HG03378 (cell line): ENCODE measurements around the gene LDB3.

Source experiments
- ATAC-seq: cut with Tn5 transposase; IDR thresholded peaks from one replicate; pipeline ENCODE4 v1.9.1; 2021; ENCODE audit warnings: mild to moderate bottlenecking, moderate library complexity; ENCODE audit not compliant: unreplicated experiment

LDB3 gene

GRCh38 chr10:86756511-86757112 lies 88.3 kb downstream of the LDB3 start, which contains the start of gene BMPR1A:
TSS of gene BMPR1A (plus strand) at chr10:86756619. CDS start at chr10:86876019, 119,400 bp downstream.
- no peak for ATAC-seq

GRCh38 chr10:86757113-86757972 lies 89.0 kb downstream of the LDB3 start:
- no peak for ATAC-seq

GRCh38 chr10:86758189-86759072 lies 90.1 kb downstream of the LDB3 start:
- no peak for ATAC-seq

DNA sequence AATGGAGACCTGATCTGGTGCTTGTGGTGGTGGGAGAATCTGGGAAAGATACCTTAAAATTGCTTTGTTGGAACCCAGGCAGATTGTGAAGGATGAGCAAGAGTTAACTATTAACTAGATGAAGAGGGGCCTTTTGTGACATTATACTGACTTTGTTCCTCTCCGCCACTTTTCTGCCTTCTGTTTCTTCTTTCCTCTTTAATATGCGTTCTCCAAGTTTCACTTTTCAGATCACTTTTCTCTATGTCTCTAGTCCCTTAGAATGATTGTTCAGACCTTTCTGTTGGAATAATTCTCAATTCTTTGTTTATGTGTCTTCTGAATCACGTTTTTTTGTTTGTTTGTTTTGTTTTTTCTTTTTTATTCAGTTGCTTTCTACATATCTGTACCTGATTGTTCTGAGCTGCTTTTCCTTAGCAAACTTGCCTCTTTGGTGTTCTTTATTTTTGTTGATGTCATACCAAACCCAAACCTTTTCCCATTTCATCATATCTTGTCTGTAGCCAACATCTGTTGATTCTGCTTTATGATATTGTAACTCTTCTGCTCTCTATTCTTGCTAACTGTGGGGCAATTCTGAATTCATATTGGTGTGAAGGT lies 90.9 kb downstream of the LDB3 start:
- ATAC-seq = no peak

DNA sequence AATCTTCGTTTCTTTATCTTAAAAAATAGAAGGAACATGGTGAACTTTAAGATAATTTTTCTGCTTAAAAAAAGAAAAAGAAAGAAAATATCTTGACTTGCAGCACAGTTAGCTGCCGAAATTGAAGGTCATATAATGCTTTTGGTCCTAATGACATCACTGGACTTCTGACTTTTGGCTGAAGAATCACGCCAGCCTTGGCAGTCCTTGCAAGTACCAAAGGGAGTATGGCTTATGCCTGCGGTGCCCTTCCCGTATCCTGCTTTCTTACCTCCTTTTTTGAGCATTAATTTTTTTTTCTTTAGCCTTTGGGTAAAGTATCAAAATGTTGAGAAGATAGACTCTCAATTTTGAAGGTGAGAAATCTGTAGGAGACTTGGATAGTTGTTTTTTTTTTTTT lies 95.1 kb downstream of the LDB3 start:
- ATAC-seq = no peak

DNA sequence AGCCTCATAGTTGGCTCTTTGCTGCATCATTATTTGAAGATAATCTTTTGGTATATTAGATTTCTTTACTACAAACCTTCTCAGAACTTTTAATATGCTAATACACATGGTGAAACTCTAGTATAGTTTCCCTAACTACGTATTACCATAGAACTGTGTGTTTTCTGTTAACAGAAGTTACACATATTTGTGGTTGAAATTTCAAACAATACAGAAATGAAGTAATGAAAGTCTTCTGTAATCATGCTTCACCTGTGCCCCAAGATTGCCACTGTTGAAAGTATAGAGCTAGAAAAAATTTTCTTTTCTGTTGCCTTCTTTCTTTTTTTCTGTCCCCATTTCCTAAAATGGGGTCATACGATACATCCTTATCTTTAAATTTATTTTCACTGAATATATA lies 97.2 kb downstream of the LDB3 start:
- ATAC-seq = no peak

DNA sequence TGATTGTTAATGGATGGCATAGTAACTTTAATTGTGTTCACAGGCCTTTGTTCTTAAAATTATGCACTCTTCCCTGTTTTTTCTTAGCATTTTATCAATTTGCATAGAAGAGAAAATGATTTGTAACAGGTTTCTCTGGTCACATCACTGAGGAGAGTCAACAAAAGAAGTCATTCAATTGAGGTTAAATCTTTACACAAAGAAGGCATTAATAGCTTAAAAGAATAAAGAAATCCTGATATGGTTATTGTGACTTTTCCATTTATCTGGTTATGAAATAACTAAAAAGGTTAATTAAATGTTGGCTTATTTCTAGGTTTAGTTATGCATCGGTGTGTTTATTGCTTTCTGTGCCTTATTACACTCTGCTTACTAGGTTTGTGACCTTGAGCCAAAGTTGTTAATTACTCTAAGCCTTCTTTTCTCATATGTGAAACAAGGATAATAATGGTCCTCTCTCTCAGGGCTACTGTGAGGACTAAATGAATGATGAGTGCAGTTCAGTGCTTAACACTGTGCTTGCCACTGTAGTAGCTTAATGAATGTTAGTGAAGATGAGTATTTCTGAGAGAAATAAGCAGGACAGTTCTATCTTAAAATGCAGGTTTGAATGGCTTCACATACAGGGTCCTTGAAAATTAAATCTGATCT lies 100.2 kb downstream of the LDB3 start:
- ATAC-seq = no peak

DNA sequence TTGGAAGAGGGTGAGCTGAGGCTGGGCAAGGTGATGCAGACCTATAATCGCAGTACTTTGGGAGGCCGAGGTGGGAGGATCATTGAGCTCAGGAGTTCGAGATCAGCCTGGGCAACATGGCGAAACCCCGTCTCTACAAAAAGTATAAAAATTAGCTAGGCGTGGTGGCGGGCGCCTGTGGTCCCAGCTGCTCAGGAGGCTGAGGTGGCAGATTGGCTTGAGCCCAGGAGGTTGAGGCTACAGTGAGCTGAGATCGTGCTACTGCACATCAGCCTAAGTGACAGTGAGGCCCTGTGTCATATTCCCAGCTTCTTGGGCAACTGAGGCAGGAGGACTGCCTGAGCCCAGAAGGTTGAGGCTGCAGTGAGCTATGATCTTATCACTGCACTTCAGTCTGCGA lies 101.7 kb downstream of the LDB3 start:
- no peak for ATAC-seq

GRCh38 chr10:86770412-86770960 lies 102.2 kb downstream of the LDB3 start:
- no peak for ATAC-seq

- no peak for ATAC-seq
Observed at GRCh38 chr10:86773498-86773897, 105.2 kb downstream of the LDB3 start.

GRCh38 chr10:86775056-86775869 lies 107.0 kb downstream of the LDB3 start:
- peak; percentile 81 for ATAC-seq

DNA sequence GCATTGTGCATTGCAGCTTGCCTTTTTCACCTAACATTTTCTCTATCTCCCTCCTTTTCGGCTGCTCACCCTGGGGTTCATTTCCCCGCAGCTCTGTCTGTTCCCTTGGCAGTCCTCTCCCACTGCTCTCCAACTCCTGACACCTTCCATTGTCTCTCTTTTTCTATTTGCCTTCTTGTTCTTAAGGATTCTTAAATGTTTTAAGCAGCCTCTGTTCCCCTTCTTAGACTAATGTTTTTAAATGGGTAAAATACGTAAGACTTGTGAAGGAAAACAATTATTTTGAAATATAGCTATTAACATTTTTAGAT lies 107.5 kb downstream of the LDB3 start:
- ATAC-seq = no peak

GRCh38 chr10:86779220-86780017 lies 111.1 kb downstream of the LDB3 start:
- ATAC-seq = no peak

DNA sequence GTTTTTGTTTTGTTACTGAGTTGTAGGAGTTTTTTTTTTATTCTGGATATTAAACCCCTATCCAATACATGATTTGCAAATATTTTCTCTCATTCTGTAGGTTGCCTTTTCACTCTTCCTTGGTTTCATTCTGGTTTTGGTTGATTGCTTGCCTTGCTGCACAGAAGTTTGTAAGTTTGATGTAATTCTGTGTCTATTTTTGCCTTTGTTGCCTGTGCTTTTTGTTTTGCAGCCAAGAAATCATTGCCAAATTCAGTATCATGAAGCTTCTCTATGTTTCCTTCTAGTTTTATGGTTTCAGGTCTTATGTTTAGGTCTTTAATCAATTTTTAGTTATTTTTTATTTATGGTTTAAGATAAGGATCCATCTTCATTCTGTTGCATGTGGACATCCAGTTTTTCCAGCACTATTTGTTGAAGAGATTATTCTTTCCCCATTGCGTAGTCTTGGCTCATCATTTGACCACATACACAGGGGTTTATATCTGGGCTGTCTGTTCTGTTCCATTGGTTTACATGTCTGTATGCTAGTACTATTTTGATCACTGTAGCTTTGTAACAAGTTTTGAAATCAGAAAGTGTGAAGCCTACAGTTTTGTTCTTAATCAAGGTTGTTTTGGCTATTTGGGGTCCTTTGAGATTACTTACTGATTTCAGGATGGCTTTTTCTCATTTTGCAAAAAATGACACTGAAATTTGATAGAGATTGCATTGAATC lies 114.5 kb downstream of the LDB3 start:
- ATAC-seq = peak; percentile 89

DNA sequence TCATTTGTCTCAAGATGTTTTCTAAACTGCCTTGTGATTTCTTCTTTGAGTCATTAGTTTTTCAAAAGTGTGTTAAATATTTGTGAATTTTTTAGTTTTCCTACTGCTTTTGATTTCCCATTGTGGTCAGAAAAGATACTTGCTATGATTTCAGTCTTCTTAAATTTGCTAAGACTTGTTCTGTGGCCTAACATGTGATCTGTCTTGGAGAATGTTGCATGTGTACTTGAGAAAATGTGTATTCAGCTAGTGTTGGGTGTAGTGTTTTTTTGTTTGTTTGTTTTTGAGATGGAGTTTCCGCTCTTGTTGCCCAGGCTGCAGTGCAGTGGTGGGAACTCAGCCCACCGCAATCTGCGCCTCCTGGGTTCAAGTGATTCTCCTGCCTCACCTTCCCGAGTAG lies 116.7 kb downstream of the LDB3 start:
- ATAC-seq = no peak
